Measurements from ENCODE around the gene ATXN2L.
"Not testable (repeated sequence)": the region's sequence is repeated elsewhere in the genome, so short reads cannot be mapped to it uniquely, and the experiment has no call there.

Gene ATXN2L

DNA sequence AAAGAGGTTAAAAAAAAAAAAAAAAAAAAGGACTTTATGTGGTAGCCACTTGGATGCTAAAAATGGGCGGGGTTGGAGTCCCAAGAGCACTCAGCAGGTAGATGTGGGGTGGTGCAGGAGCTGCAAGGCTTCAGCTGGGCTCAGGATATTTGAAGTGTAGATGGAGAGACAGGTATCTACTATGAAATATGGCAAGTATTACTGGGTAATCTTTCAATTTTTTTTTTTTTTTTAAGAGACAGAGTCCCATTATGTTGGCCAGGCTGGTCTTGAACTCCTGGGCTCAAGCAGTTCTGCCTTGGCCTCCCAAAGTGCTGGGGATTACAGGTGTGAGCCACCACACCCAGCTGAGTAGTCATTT, 15.7 kb downstream of the ATXN2L start:
- DNase-seq: no peak

DNA sequence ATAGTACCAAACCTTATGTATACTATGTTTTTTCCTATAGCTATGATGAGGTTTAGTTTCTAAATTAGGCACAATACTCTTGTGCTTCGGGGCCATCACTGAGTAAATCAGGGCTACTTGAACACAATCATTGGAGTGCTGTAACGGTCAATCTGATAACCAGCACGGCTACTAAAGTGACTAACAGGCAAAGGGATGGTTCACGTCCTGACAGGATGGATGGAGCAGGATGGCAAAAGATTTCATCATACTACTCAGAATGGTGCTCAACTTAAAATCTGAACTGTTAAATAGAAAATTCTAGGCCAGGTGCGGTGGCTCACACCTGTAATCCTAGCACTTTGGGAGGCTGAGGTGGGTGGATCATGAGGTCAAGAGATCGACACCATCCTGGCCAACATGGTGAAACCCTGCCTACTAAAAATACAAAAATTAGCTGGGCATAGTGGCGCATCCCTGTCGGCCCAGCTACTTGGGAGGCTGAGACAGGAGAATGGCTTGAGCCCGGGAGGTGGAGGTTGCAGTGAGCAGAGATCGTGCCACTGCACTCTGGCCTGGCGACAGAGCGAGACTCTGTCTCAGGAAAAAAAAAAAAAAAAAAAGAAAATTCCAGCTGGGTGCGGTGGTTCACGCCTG, 16.3 kb downstream of the ATXN2L start:
- DNase-seq: no peak

DNA sequence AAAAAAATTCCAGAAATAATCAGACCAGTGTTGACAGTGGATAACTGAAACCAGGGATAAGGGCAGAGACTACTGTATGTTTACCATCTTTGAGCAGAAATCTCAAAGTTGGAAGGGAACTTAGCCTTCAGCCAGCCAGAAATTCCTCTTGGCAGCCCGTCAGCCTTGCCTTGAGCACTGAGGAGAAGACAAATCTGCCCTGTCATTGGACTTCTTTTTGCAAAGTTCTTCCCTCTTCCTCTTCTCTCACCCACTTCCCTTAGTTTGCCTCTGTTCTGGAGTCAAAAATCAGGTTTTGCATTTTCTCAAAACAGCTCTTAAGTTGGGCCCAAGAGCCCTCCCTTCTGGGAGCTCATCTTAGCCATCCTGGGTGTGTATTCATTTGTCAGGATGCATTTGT, 17.1 kb downstream of the ATXN2L start:
- no peak for DNase-seq

DNA sequence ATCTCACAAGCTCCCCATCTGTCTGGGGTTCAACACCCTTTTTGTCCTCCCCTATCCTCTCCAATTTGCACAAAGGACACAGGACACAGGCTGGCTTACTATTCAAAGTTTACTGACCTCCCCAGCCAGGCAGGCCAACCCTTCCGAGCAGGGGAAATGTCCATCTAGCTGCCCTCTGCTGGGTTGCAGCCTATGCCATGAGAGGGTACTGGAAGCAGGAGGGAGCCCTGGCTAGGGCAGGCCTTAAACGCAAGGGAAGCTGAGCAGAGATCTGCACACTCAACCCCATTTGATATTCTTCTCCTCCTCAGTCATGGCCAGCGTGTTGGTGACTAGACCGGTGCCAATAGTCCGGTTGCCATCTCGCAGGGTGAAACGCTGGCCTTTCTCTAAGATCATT, 19.9 kb downstream of the ATXN2L start:
- no peak for DNase-seq

DNA sequence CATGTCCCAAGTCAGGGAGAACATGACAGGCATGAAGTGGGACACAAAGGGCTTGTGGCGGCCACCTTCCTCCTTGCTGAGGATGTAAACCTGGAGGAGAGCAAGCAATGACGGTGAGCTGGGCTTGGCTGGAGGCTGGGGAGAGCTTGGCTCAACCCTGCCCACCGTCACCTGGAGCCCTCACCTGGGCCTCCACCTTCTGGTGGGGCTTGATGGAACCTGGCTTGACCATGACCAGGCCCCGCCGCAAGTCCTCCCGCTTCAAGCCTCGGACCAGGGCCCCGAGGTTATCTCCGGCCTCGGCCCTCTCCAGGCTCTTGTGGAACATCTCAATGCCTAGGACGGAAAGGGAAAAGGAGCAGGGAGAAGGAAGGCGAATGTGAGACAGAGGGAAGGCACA, 21.0 kb downstream of the ATXN2L start:
- no peak for DNase-seq

DNA sequence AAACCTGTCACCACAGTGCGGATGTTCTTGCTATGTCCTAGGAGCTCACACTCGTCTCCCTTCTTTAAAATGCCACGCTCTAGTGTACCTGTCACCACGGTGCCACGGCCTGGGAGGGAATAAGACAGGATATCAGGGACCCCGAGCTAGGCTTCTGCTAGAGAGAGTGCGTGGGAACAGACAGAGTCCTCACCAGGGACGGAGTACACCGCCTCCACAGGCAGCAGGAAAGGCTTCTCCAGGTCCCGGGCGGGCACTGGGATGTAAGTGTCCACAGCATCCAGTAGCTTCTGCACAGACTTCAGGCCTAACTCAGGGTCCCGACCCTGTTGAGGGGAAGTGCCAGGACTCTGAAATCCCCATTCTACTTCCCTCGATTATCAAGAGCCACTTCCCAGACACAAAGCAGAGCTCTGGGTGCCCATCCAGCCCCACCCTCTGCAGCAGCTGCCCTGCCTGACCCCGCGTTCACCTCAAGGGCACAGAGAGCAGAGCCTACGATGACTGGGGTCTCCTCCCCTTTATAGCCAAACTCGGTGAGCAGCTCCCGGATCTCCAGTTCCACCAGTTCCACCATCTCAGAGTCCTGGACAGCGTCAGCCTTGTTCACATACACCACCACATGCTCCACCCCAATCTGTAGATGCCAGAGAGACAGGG, 21.6 kb downstream of the ATXN2L start:
- no peak for DNase-seq

DNA sequence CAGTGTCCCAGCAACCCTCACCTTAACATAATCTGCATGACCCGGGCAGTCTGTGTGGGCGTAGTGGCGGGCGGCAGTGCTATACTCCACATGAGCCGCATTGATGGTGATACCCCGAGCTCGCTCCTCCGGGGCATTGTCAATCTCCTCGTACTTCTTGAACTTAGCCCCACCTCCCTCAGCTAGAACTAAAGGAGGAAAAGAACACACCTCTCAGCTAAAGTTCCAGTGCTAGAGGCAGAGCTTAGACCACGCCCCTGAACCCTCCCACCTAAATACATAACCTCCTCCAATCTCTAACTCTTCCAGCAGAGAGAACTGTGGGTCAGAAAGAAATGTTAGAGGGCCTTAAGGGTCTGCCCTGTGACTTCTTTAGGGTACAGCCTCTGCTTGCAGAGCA, 22.5 kb downstream of the ATXN2L start:
- no peak for DNase-seq

DNA sequence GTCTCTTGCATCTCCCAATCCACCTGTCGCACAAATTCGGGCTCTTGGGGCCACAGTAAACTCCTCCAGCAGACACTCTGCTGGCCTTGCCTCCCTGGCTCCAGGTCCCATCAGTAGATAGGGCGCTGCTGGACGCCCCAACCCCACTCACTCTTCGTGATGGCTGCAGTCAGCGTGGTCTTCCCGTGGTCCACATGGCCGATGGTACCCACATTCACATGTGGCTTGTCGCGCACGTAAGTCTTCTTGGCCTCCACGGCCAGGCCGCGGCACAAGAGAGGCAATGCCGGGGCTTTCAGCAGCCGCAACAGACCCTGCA, 22.9 kb downstream of the ATXN2L start:
- DNase-seq: no peak

DNA sequence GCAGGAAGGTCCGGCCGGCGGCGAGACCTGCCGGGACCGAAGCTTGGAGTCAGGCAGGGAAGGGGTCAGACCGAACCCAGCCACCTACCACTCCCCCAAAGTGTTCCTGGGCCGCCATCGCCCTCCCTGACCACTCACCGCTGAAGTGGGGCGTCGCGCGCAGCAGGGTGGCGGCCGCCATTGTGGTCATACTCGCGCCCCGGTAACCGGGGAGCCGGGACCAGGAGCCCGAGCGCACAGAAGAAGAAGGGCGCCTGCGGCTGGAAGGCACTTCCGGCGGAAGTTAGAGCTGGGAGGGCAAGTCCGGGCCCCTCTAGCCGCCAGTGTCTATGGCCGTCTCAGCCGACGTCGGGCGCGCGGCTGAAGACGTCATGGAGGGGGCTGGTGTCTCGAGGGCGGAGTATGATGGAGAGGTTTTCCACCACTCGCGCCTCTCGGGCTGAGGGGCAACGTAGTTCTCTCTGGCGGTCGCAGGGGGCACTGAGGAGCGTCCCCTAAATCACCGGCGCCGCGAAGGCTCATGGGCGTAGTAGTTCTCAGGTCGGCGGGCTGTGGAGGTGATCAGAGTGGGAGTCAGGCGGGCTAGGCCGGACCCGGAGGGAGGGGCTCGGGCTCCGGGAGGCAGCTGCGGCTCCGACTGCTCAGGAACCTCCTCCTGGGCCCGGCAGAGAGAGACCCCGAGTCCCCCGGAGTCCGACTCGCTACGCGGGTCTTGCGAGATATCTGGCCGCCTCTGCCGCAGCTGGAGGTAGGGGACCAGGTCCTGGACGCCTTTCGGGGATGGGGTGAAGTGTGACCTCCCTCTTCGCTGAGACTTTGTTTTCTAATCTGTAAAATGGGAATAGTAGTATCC, 23.5 kb downstream of the ATXN2L start, which contains the start of gene TUFM:
TUFM (minus strand) TSS at position 269 of the 853 bp plus-strand sequence; CDS start at position 190, 79 bp downstream.
- DNase-seq: peak; percentile 99

DNA sequence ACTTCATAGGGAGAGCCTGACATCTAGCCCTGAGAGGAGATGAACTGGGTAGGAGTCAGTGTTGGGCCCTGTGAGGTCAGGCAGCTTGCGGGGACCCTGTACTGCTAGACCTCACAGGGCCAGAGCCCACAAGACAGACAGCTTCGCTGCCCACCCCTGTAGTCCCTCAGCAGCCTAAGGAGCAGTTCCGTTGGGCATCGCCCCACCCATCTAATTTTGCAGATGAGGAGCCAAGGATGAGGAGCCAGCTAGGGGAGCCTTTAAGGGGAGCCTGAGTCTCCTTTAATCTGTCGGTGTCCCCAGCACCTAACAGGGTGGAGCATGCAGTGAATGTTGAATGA, 24.1 kb downstream of the ATXN2L start:
- no peak for DNase-seq

DNA sequence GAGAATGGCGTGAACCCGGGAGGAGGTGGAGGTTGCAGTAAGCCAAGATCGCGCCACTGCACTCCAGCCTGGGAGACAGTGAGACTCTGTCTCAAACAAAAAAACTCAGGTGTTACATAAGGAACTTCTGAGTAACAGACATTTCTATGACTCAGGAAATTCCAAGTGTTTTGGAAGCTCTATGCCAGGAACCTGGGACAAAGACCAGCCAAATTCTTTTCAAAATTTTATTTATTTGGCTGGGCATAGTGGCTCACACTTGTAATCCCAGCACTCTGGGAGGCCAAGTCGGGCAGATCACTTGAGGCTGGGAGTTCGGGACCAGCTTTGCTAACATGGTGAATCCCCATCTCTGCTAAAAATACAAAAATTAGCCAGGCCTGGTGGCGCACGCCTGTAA, 35.6 kb downstream of the ATXN2L start:
- DNase-seq: no peak

DNA sequence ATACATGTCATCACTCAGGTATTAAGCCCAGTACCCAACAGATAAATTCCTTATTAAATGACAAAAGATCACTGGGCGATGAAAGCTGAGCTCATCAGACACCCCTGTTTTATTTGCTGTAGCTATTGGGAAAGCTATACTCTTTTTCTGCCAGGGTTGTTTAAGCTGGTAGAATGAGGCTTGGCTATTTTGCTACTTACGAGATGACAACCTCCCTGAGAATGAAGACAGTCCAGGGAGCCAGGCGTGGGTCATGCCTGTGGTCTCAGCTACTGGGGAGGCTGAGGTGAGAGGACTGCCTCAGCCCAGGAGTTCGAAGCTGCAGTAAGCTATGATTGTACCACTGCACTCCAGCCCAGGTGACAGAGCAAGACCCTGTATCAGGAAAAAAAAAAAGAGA, 36.5 kb downstream of the ATXN2L start:
- DNase-seq: no peak

DNA sequence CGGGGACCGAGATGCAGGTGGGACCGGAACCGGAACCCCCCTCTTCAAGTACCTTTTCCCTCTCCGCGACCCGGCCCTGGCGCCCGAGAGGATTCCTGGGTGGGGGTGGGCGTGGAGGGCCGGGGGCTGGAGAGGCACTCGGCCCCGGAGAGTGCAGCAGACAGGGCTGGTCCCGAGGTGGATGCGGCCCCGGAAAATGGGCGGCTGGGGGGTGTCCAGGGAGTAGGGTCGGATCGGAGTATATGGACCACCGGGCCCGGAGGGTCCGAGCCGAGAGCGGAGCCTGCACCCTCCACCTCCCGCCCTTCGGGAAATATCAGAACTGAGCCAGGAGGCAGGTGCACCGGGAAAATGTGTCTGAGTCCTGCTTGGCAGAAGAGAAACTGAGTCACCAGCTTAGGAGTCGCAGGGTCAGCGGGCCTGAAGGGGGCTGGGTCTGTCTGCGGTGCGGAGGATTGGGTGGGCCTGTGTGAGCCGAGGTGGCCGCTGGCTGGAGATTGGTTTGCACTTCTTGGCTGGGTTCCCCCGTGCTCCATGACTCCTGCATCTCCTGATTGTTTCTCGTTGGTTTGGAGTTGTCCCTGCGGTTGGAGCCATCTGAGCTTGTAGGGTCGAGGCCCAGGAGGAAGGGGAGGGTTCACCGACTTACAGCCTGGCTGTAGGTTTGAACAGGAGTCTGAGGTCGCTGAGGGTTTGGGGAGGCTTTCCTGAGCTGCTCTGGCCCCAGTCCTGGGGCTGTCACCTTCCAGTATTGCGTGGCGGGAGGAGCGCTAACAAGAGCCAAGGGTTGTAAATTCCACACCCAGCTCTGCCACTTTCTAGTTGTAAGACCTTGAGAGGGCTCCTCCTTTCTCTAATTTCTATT, 41.4 kb downstream of the ATXN2L start:
- peak; percentile 67 for DNase-seq

DNA sequence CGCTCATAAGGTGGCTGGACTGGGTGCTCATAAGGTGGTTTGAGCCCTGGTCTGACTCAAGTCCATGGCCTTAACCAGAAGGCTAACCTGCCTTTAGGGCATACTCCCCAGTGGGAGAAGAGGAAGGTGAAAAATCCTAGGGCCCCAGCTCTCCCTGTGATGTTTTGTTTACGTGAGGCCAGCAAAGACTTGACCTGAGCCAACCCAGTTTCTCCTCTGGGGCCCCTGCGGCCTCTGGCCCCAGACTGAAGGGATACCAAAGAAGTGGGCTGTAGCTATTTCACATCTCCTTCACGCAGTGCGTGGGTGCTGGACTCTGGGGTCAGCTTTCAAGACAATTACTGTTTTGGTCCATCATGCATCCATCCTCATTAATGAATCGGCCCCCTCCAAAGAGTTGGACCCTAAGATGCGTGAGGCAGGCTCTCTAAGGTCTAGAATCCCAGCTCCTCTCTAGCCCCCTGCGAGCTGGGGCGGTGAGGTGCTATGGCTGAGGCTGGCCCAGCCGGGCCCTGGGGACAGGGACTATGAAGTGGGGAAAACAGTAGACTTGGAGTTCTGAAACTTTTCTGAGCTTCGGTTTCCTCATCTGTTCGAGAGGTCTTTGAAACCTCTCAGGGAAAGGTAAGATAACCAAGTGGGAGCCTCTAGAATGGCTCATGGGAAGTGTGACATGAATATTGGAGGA, 42.3 kb downstream of the ATXN2L start:
- DNase-seq: no peak

DNA sequence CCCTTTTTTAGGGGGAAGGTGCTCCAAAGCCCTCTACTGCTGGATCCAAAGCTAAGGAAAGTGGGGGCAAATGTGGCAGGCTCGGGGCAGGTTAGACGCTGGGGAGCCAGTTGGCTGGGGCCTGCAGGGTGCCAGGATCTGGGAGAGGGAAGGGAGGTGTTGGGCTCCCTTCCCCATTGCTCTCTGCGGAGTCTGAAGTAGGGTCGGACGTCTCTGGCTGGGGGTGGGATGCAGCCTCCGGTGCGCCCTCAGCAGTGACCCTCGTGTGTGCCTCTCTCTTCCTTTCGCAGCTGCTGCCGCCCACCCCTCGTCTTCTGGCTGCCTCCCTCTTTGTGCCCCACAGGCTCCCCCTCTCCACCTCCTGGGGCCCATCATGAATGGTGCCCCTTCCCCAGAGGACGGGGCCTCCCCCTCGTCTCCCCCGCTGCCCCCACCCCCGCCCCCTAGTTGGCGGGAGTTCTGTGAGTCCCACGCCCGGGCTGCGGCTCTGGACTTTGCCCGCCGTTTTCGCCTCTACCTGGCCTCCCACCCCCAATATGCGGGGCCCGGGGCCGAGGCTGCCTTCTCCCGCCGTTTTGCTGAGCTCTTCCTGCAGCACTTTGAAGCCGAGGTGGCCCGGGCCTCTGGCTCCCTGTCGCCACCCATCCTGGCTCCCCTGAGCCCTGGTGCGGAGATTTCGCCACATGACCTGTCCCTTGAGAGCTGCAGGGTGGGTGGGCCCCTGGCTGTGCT, 43.1 kb downstream of the ATXN2L start:
- no peak for DNase-seq

DNA sequence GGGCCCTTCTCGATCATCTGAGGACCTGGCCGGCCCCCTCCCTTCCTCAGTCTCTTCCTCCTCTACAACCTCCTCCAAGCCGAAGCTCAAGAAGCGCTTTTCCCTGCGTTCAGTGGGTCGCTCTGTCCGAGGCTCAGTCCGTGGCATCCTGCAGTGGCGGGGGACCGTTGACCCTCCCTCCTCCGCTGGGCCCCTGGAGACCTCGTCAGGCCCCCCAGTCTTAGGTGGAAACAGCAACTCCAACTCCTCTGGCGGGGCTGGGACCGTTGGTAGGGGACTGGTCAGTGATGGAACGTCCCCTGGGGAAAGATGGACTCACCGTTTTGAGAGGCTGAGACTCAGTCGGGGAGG, 43.6 kb downstream of the ATXN2L start:
- no peak for DNase-seq

DNA sequence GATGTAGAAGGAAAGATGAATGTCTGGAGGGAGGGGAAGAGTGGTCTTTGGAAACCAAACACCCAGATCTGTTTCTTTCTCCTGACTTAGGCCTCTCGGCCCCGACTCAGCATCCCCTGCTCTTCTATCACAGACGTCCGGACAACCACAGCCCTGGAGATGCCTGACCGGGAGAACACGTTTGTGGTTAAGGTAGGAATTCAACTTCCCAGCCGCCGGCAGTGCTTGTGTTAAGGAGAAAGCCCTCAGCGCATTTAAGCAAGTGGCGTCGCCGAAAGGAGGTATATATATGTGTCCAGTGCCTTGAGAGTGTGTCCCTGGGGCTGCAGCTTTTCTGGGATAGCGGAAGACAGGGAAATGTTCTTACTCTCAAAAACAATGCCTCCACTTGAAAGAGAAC, 44.4 kb downstream of the ATXN2L start:
- DNase-seq: no peak

DNA sequence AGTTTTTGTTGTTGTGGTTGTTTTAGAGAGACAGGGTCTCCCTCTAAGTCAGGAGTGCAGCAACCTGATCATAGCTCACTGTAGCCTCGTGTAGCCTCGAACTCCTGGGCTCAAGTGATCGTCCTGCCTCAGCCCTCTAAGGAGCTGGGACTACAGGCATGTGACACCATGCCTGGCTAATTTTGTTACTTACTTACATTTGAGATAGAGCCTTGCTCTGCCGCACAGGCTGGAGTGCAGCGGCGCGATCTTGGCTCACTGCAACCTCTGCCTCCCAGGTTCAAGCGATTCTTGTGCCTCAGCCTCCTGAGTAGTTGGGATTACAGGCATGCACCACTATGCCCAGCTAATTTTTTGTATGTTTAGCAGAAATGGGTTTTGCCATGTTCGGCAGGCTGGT, 44.8 kb downstream of the ATXN2L start:
- DNase-seq: not testable (repeated sequence)

DNA sequence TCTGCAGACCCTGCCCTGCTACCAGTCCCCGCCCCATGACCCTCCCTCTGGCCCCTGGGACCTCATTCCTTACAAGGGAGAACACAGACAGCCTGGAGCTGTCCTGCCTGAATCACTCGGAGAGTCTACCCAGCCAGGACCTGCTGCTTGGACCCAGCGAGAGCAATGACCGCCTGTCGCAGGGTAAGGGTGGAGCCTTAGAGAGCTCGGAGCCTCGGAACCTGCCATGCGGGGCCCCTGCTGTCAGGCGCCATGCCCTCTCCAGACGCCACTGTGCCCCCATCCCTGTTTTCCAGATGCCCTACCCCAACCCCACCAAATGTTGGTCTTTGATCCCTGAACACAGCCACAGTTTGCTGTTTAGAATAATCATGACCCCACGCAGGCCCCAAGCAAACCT, 46.4 kb downstream of the ATXN2L start:
- DNase-seq: no peak

DNA sequence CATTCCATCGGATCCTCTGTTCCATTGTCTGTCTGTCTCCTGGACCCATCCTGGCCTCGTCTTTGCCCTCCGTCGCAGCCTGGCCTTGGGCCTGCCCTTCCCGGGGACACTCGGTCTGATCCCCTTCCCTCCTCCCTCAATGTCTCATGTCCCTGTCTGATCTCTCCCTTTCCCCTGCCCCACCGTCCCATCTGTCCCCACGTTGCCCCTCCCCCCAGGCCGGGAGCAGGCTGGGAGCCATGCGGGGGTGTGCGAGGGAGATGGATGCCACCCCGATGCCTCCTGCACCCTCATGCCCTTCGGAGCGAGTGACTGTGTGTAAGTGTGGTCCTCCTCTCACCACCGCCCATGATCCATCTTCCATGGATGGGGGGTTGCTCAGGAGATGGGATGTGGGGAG, 50.2 kb downstream of the ATXN2L start:
- no peak for DNase-seq

DNA sequence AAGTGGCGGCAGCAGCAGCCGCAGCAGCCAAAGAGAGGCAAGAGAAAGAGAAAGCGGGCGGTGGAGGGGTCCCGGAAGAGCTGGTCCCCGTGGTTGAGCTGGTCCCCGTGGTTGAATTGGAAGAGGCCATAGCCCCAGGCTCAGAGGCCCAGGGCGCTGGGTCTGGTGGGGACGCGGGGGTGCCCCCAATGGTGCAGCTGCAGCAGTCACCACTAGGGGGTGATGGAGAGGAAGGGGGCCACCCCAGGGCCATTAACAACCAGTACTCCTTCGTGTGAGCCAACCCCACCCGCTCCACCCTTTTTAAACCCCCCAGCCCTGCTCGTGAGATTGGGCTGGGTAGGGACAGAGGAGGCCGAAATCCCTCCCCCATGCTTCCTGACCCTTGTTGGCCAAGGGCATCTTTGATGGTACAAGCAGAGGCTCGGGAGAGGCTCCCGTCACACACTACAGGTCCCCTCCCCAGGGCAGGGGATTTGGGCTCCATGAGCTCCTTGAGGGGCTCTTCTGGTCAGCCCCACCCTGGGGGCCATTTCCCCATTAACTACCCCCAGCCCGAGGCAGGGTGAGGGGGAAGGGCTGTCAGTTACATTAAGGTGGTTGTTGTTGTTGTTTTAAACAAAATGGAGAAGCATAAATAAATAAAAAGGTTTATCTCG, 50.9 kb downstream of the ATXN2L start:
- DNase-seq: no peak

DNA sequence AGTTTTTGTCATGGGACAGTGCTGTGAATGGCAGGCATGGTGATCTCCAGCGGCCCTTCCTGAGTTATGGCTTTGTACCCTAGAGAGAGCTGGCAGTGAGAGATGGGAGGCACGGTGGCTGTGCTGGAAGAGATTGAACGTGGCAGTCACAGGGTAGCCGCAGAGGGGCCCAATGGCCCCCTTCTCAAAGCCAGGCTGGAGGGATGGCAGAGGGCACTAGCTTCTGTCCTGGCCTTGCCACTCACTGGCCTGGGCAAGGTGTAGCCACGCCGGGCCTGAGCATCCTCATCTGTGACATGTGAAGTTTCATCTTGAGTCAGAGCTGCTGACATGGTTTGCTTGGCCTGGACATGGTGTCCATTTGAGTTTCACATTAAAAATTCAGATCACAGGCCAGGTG, 51.6 kb downstream of the ATXN2L start:
- no peak for DNase-seq
